GM12873 (cell line): ENCODE data around the gene ING1.

Source experiments
- CTCF ChIP-seq: IDR thresholded peaks from 2 replicates; pipeline ENCODE4 v1.5.1; 2012; ENCODE audit warnings: low read depth, mild to moderate bottlenecking, moderate library complexity, low read length, control low read depth; ENCODE audit not compliant: insufficient read depth; ENCODE audit errors: missing control alignments

ING1 gene

GRCh38 chr13:110684388-110685056, 29.0 kb upstream of the ING1 start:
- no peak for TF ChIP-seq CTCF

- TF ChIP-seq CTCF = no peak
Observed at GRCh38 chr13:110685305-110686020, 28.0 kb upstream of the ING1 start.

- no peak for TF ChIP-seq CTCF
Observed at GRCh38 chr13:110687736-110688135, 25.8 kb upstream of the ING1 start.

GRCh38 chr13:110689041-110689440, 24.5 kb upstream of the ING1 start:
- TF ChIP-seq CTCF = no peak

GRCh38 chr13:110689711-110690110, 23.8 kb upstream of the ING1 start:
- no peak for TF ChIP-seq CTCF

- TF ChIP-seq CTCF = no peak
Observed at GRCh38 chr13:110690516-110690915, 23.0 kb upstream of the ING1 start.

- no peak for TF ChIP-seq CTCF
Observed at GRCh38 chr13:110696776-110697175, 16.7 kb upstream of the ING1 start.
